ENCODE measurements around the gene ALAS1.
"Not testable (repeated sequence)": the region's sequence is repeated elsewhere in the genome, so short reads cannot be mapped to it uniquely, and the experiment has no call there.

Gene ALAS1

GRCh38 chr3:52162250-52162872 is 35.6 kb upstream of the ALAS1 start:
- no peak for DNase-seq (ENCODE audit: insufficient read length)
- TF ChIP-seq POLR2A (IDR thresholded peaks at IDR 0.05; ENCODE audit: low read depth, low read length) (no peak), TAF1 (IDR thresholded peaks at IDR 0.05; ENCODE audit: borderline replicate concordance, low read depth, low read length) (no peak), POLR2AphosphoS5 (IDR thresholded peaks at IDR 0.05; ENCODE audit: low read depth, low read length) (no peak)
- no peak for FAIRE-seq

GRCh38 chr3:52167240-52167639 is 30.7 kb upstream of the ALAS1 start:
- no peak for FAIRE-seq
- no peak for DNase-seq (ENCODE audit: insufficient read length)

GRCh38 chr3:52170217-52170616 is 27.7 kb upstream of the ALAS1 start:
- FAIRE-seq; DNase-seq (ENCODE audit: insufficient read length): not testable (repeated sequence)

More at GRCh38 chr3:52167240-52167639, 30.7 kb upstream of the ALAS1 start:
- TF ChIP-seq POLR2AphosphoS5 (IDR thresholded peaks at IDR 0.05; ENCODE audit: low read depth, low read length) (no peak), POLR2A (IDR thresholded peaks at IDR 0.05; ENCODE audit: low read depth, low read length) (no peak), TAF1 (IDR thresholded peaks at IDR 0.05; ENCODE audit: borderline replicate concordance, low read depth, low read length) (no peak)

GRCh38 chr3:52171514-52172261 is 26.3 kb upstream of the ALAS1 start:
- FAIRE-seq (no peak), DNase-seq (ENCODE audit: insufficient read length) (no peak)
- TF ChIP-seq TAF1 (IDR thresholded peaks at IDR 0.05; ENCODE audit: borderline replicate concordance, low read depth, low read length) (no peak), POLR2AphosphoS5 (IDR thresholded peaks at IDR 0.05; ENCODE audit: low read depth, low read length) (no peak), POLR2A (IDR thresholded peaks at IDR 0.05; ENCODE audit: low read depth, low read length) (no peak)

GRCh38 chr3:52172262-52172757 is 25.6 kb upstream of the ALAS1 start:
- DNase-seq (ENCODE audit: insufficient read length): no peak
- no peak for FAIRE-seq
- no peak for TF ChIP-seq POLR2AphosphoS5 (IDR thresholded peaks at IDR 0.05; ENCODE audit: low read depth, low read length)
- no peak for TF ChIP-seq TAF1 (IDR thresholded peaks at IDR 0.05; ENCODE audit: borderline replicate concordance, low read depth, low read length)
- no peak for TF ChIP-seq POLR2A (IDR thresholded peaks at IDR 0.05; ENCODE audit: low read depth, low read length)

GRCh38 chr3:52173101-52173500 is 24.9 kb upstream of the ALAS1 start:
- TF ChIP-seq TAF1 (IDR thresholded peaks at IDR 0.05; ENCODE audit: borderline replicate concordance, low read depth, low read length) (no peak), POLR2A (IDR thresholded peaks at IDR 0.05; ENCODE audit: low read depth, low read length) (no peak), POLR2AphosphoS5 (IDR thresholded peaks at IDR 0.05; ENCODE audit: low read depth, low read length) (no peak)
- no peak for FAIRE-seq
- DNase-seq (ENCODE audit: insufficient read length): no peak

GRCh38 chr3:52174896-52175295 is 23.1 kb upstream of the ALAS1 start:
- DNase-seq (ENCODE audit: insufficient read length): no peak
- TF ChIP-seq POLR2A (IDR thresholded peaks at IDR 0.05; ENCODE audit: low read depth, low read length): no peak
- TF ChIP-seq POLR2AphosphoS5 (IDR thresholded peaks at IDR 0.05; ENCODE audit: low read depth, low read length): no peak
- no peak for TF ChIP-seq TAF1 (IDR thresholded peaks at IDR 0.05; ENCODE audit: borderline replicate concordance, low read depth, low read length)
- FAIRE-seq: no peak

GRCh38 chr3:52175416-52176179 is 22.4 kb upstream of the ALAS1 start:
- DNase-seq (ENCODE audit: insufficient read length) (no peak), FAIRE-seq (no peak)
- TF ChIP-seq POLR2AphosphoS5 (IDR thresholded peaks at IDR 0.05; ENCODE audit: low read depth, low read length): no peak
- TF ChIP-seq TAF1 (IDR thresholded peaks at IDR 0.05; ENCODE audit: borderline replicate concordance, low read depth, low read length): no peak
- no peak for TF ChIP-seq POLR2A (IDR thresholded peaks at IDR 0.05; ENCODE audit: low read depth, low read length)

- FAIRE-seq (no peak), DNase-seq (ENCODE audit: insufficient read length) (no peak)
- TF ChIP-seq TAF1 (IDR thresholded peaks at IDR 0.05; ENCODE audit: borderline replicate concordance, low read depth, low read length): no peak
- TF ChIP-seq POLR2A (IDR thresholded peaks at IDR 0.05; ENCODE audit: low read depth, low read length): no peak
- no peak for TF ChIP-seq POLR2AphosphoS5 (IDR thresholded peaks at IDR 0.05; ENCODE audit: low read depth, low read length)
Observed at GRCh38 chr3:52176180-52176752, 21.7 kb upstream of the ALAS1 start.

GRCh38 chr3:52176951-52177700 is 20.8 kb upstream of the ALAS1 start:
- no peak for TF ChIP-seq POLR2A (IDR thresholded peaks at IDR 0.05; ENCODE audit: low read depth, low read length)
- TF ChIP-seq TAF1 (IDR thresholded peaks at IDR 0.05; ENCODE audit: borderline replicate concordance, low read depth, low read length): no peak
- no peak for TF ChIP-seq POLR2AphosphoS5 (IDR thresholded peaks at IDR 0.05; ENCODE audit: low read depth, low read length)
- DNase-seq (ENCODE audit: insufficient read length): no peak
- no peak for FAIRE-seq

GRCh38 chr3:52177701-52178042 is 20.3 kb upstream of the ALAS1 start:
- FAIRE-seq: no peak
- DNase-seq (ENCODE audit: insufficient read length): no peak
- no peak for TF ChIP-seq POLR2AphosphoS5 (IDR thresholded peaks at IDR 0.05; ENCODE audit: low read depth, low read length)
- no peak for TF ChIP-seq TAF1 (IDR thresholded peaks at IDR 0.05; ENCODE audit: borderline replicate concordance, low read depth, low read length)
- no peak for TF ChIP-seq POLR2A (IDR thresholded peaks at IDR 0.05; ENCODE audit: low read depth, low read length)

- DNase-seq (ENCODE audit: insufficient read length); FAIRE-seq: not testable (repeated sequence)
Observed at GRCh38 chr3:52178126-52178525, 19.8 kb upstream of the ALAS1 start.
